H1 (cell line): ENCODE data around the gene SLCO1C1. TPM values are rescaled to one million over a fixed set of nuclear protein-coding genes. Genes with fewer than 3 reads are reported as not detected.

Experiments used
- CTCF ChIA-PET: fragments of 300-600 bp; sonication (Branson Sonifier 250); formaldehyde crosslinking; loops from one replicate; lab custom pipeline; 2021; ENCODE audit not compliant: partially characterized antibody; lab: Charles Lee
- POLR2A ChIA-PET: fragments of 300-600 bp; sonication (Branson Sonifier 250); formaldehyde crosslinking; loops from one replicate; lab custom pipeline; 2021; ENCODE audit warnings: inconsistent platforms; ENCODE audit not compliant: partially characterized antibody; lab: Charles Lee
- DNase-seq, 2 experiments: peaks; one replicate each; pipeline versions ENCODE4 v3.0.0 to v3.0.0-alpha.2; 2010 to 2022; ENCODE audit warnings: low spot score in 2 of 2, low read depth in 1 of 2, mixed read lengths in 1 of 2
- FAIRE-seq: peaks from 2 replicates; lab custom pipeline; 2011; peaks lifted over from hg19 to GRCh38; lab: Jason Lieb, UNC
- H2AFZ ChIP-seq: 2 replicates; pipeline ENCODE4 v1.8.1; 2012; ENCODE audit warnings: low read length, inconsistent platforms
- H2AK5ac ChIP-seq: 2 replicates; pipeline ENCODE4 v1.6.1; 2013; ENCODE audit warnings: low read depth, low read length
- H2BK120ac ChIP-seq: replicated peaks from 2 replicates; pipeline ENCODE3; 2013; ENCODE audit warnings: low read depth, low read length, inconsistent platforms
- H2BK12ac ChIP-seq: 2 replicates; pipeline ENCODE4 v1.6.1; 2013; ENCODE audit warnings: low read depth, low read length
- H2BK15ac ChIP-seq: 2 replicates; pipeline ENCODE4 v1.6.1; 2013; ENCODE audit warnings: low read length
- H2BK20ac ChIP-seq: 2 replicates; pipeline ENCODE4 v1.6.1; 2013; ENCODE audit warnings: low read length
- H2BK5ac ChIP-seq: 2 replicates; pipeline ENCODE4 v1.6.1; 2013; ENCODE audit warnings: low read depth, low read length
- H3K14ac ChIP-seq: 2 replicates; pipeline ENCODE4 v1.6.1; 2013; ENCODE audit warnings: inconsistent platforms; ENCODE audit not compliant: insufficient read length
- H3K18ac ChIP-seq: 2 replicates; pipeline ENCODE4 v1.6.1; 2013; ENCODE audit warnings: low read length; ENCODE audit errors: extremely low read depth
- H3K23ac ChIP-seq: 2 replicates; pipeline ENCODE4 v1.6.1; 2013; ENCODE audit warnings: inconsistent platforms; ENCODE audit not compliant: insufficient read length
- H3K23me2 ChIP-seq: 2 replicates; pipeline ENCODE4 v1.6.1; 2013; ENCODE audit warnings: low read depth, low read length
- H3K27ac ChIP-seq: 2 replicates; pipeline ENCODE4 v1.6.1; 2011; ENCODE audit warnings: low read depth, low read length, inconsistent platforms
- H3K27me3 ChIP-seq, 4 experiments: replicated peaks in 1 of 4; 1 replicate in 1 of 4; 2 replicates in 3 of 4; pipeline versions ENCODE4 v1.6.1 to v1.8.1; 2011 to 2013; ENCODE audit warnings: low read length in 3 of 4, mild to moderate bottlenecking in 3 of 4, inconsistent platforms in 2 of 4, mixed read lengths in 2 of 4, moderate library complexity in 1 of 4; ENCODE audit not compliant: control insufficient read depth in 3 of 4, insufficient read depth in 3 of 4; ENCODE audit errors: extremely low read depth in 1 of 4
- H3K36me3 ChIP-seq, 4 experiments: 2 replicates each; pipeline versions ENCODE4 v1.6.1 to v1.8.1; 2011 to 2013; ENCODE audit warnings: mild to moderate bottlenecking in 4 of 4, low read length in 3 of 4, moderate library complexity in 2 of 4, control low read depth in 1 of 4, inconsistent platforms in 1 of 4; ENCODE audit not compliant: insufficient read depth in 4 of 4, control insufficient read depth in 2 of 4
- H3K4ac ChIP-seq: replicated peaks from 2 replicates; pipeline ENCODE3; 2013; ENCODE audit warnings: low read length, low read depth, mixed read lengths, inconsistent platforms; ENCODE audit not compliant: insufficient read length
- H3K4me1 ChIP-seq, 4 experiments: replicated peaks in 1 of 4; 1 replicate in 1 of 4; 2 replicates in 3 of 4; pipeline versions ENCODE4 v1.6.1 to v1.8.1; 2011 to 2013; ENCODE audit warnings: low read length in 3 of 4, inconsistent platforms in 2 of 4, mixed read lengths in 1 of 4; ENCODE audit not compliant: insufficient read depth in 4 of 4, control insufficient read depth in 3 of 4
- H3K4me2 ChIP-seq, 2 experiments: 2 replicates each; pipeline versions ENCODE4 v1.6.1 to v1.8.1; 2011 to 2013; ENCODE audit warnings: low read depth in 2 of 2, low read length in 2 of 2, control low read depth in 1 of 2, inconsistent platforms in 1 of 2, mild to moderate bottlenecking in 1 of 2; ENCODE audit not compliant: insufficient read depth in 1 of 2
- H3K4me3 ChIP-seq, 4 experiments: fragments of 200-600, 300-600 bp in 1 of 4; sonication (generic), shearing (Covaris generic), sonication (Bioruptor Twin) in 1 of 4; 2 replicates each; pipeline versions ENCODE4 v1.5.1 to v1.8.1; 2011 to 2016; ENCODE audit warnings: low read length in 4 of 4, low read depth in 3 of 4, control low read depth in 2 of 4, inconsistent platforms in 2 of 4, mild to moderate bottlenecking in 2 of 4, mixed read lengths in 1 of 4, moderate library complexity in 1 of 4; ENCODE audit not compliant: insufficient read depth in 2 of 4; ENCODE audit errors: extremely low read depth in 1 of 4
- H3K56ac ChIP-seq: replicated peaks from 2 replicates; pipeline ENCODE3; 2013; ENCODE audit warnings: low read depth, mild to moderate bottlenecking, mixed read lengths, low read length, inconsistent platforms; ENCODE audit not compliant: insufficient read length
- H3K79me1 ChIP-seq: 2 replicates; pipeline ENCODE4 v1.6.1; 2013; ENCODE audit warnings: low read depth, low read length, control low read depth
- H3K79me2 ChIP-seq, 2 experiments: 2 replicates each; pipeline versions ENCODE4 v1.6.1 to v1.8.1; 2012 to 2013; ENCODE audit warnings: low read length in 2 of 2, mild to moderate bottlenecking in 2 of 2, inconsistent platforms in 1 of 2; ENCODE audit not compliant: insufficient read depth in 2 of 2, control insufficient read depth in 1 of 2
- H3K9ac ChIP-seq, 4 experiments: replicated peaks in 1 of 4; 1 replicate in 1 of 4; 2 replicates in 3 of 4; pipeline versions ENCODE4 v1.6.1 to v1.8.1; 2011 to 2013; ENCODE audit warnings: low read depth in 3 of 4, low read length in 3 of 4, control low read depth in 2 of 4, mild to moderate bottlenecking in 2 of 4, moderate library complexity in 2 of 4, inconsistent platforms in 1 of 4; ENCODE audit errors: extremely low read depth in 1 of 4
- H3K9me3 ChIP-seq, 2 experiments: 2 replicates each; pipeline versions ENCODE4 v1.6.1 to v1.8.1; 2012 to 2013; ENCODE audit warnings: mild to moderate bottlenecking in 2 of 2, moderate library complexity in 2 of 2, control low read depth in 1 of 2, inconsistent platforms in 1 of 2, low read depth in 1 of 2, low read length in 1 of 2, mixed read lengths in 1 of 2; ENCODE audit not compliant: insufficient read depth in 2 of 2
- H4K20me1 ChIP-seq, 2 experiments: replicated peaks in 1 of 2; 2 replicates each; pipeline versions ENCODE3 to v1.8.1; 2011 to 2013; ENCODE audit warnings: inconsistent platforms in 2 of 2, low read length in 2 of 2, mild to moderate bottlenecking in 1 of 2; ENCODE audit not compliant: insufficient read depth in 2 of 2, control insufficient read depth in 1 of 2
- H4K5ac ChIP-seq: 2 replicates; pipeline ENCODE4 v1.6.1; 2013; ENCODE audit warnings: low read length, low read depth, mixed read lengths, inconsistent platforms; ENCODE audit not compliant: insufficient read length
- H4K8ac ChIP-seq: 2 replicates; pipeline ENCODE4 v1.8.0; 2013; ENCODE audit warnings: mild to moderate bottlenecking, moderate library complexity, low read length, inconsistent platforms; ENCODE audit not compliant: insufficient read depth; ENCODE audit errors: extremely low read depth
- H4K91ac ChIP-seq: replicated peaks from 2 replicates; pipeline ENCODE3; 2013; ENCODE audit warnings: low read length, mixed read lengths, inconsistent platforms; ENCODE audit not compliant: insufficient read length
- MAFK ChIP-seq: IDR thresholded peaks from 2 replicates; pipeline ENCODE4 v1.6.1; 2012; ENCODE audit warnings: low read depth, mild to moderate bottlenecking, improper control_type of control experiment, low read length
- WGBS, 2 experiments: shearing (Covaris generic) in 1 of 2; methylation state at CpG; one replicate each; pipeline versions ENCODE4 v1.1.6 to v1.1.7; 2013 to 2015; ENCODE audit warnings: low lambda C conversion rate in 2 of 2, mixed read lengths in 2 of 2, inconsistent platforms in 1 of 2, low coverage in 1 of 2, missing lambda C conversion rate in 1 of 2; ENCODE audit not compliant: insufficient replicate concordance in 2 of 2, insufficient coverage in 1 of 2, insufficient read length in 1 of 2; ENCODE audit errors: extremely low coverage in 1 of 2, missing lambda C conversion rate in 1 of 2; 5-methylcytosine and 5-hydroxymethylcytosine counted together
- polyA plus RNA-seq, 7 experiments: library from polyadenylated mRNA; depleted of rRNA in 3 of 7; stranded (reverse) in 5 of 7; unstranded in 2 of 7; fragments of >200 nt in 5 of 7; fragments of 200-250 nt in 2 of 7; gene quantifications; 1 replicate in 5 of 7; 2 replicates in 1 of 7; 4 replicates in 1 of 7; pipeline versions ENCODE4 v1.2.1 to v1.2.3, GENCODE V29; 2011 to 2013; ENCODE audit warnings: missing spikeins in 2 of 7, mixed read lengths in 2 of 7
- total RNA-seq: library from RNA; stranded (reverse); fragmentation: NEBNext Ultra II Directional; extraction: Animal tissue kit (Norgen Biotek cat#: 25700); gene quantifications from 2 replicates; pipeline ENCODE4 v1.2.1, GENCODE V29; 2021
- TF ChIP-seq, protein P1 (sequence below): IDR thresholded peaks from 2 replicates; pipeline ENCODE4 v1.6.1; 2011; ENCODE audit warnings: low read length, improper control_type of control experiment

Gene SLCO1C1
- total and polyA plus RNA-seq, 2 of the 8 experiments (the other 6 are each of a cell fraction or from before 2014, with no cell fraction given) = 0.18 to 0.74 TPM

GRCh38 chr12:20731274-20731673, 36.1 kb downstream of the SLCO1C1 start:
- Histone ChIP-seq H4K5ac (no peak overlapping the region), H2AK5ac (no peak overlapping the region), H2BK120ac (no peak overlapping the region), H3K4me2 (no peak overlapping the region), H2BK20ac (no peak overlapping the region), H3K9me3 (no peaks in the 10 kb centered on the region), H3K27me3 (no peaks in the 10 kb centered on the region), H3K79me2 (no peaks in the 10 kb centered on the region), H2AFZ (no peak overlapping the region), H3K4me1 (no peaks in the 10 kb centered on the region), H2BK15ac (no peak overlapping the region), H4K8ac (no peak overlapping the region), H3K18ac (no peak overlapping the region), H3K79me1 (no peaks in the 10 kb centered on the region), H3K27ac (no peak overlapping the region), H3K4me3 (no peak overlapping the region), H3K36me3 (no peaks in the 10 kb centered on the region), H3K56ac (no peak overlapping the region), H3K23ac (no peak overlapping the region), H4K91ac (no peak overlapping the region), H3K9ac (no peak overlapping the region), H2BK12ac (no peak overlapping the region), H4K20me1 (no peaks in the 10 kb centered on the region), H2BK5ac (no peak overlapping the region), H3K14ac (no peak overlapping the region), H3K23me2 (no peaks in the 10 kb centered on the region), H3K4ac (no peak overlapping the region)
- 79% methylated on average over 1 of the region's 1 CpG; no CpG with 5 or more reads in 1 of the 2 experiments for WGBS, 2 experiments
- DNase-seq (no peak), FAIRE-seq (no peak)
- ChIA-PET CTCF (interaction anchor here (0.5 to 1.1 kb wide), 2 partner anchors 9 to 43 kb away, joined by 3 read pairs; no protein-coding TSS in a partner anchor), POLR2A (interaction anchor here (0.6 kb wide), 1 partner anchor 45 kb away, joined by 3 read pairs; no protein-coding TSS in a partner anchor)
- TF ChIP-seq, protein P1, sequence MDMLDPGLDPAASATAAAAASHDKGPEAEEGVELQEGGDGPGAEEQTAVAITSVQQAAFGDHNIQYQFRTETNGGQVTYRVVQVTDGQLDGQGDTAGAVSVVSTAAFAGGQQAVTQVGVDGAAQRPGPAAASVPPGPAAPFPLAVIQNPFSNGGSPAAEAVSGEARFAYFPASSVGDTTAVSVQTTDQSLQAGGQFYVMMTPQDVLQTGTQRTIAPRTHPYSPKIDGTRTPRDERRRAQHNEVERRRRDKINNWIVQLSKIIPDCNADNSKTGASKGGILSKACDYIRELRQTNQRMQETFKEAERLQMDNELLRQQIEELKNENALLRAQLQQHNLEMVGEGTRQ = no peak
- no peak for TF ChIP-seq MAFK
